DND-41 (cell line): Measurements from ENCODE around the gene MACROD2.

ENCODE experiments used
- ATAC-seq: fragments of 200-7000 bp; cut with Tn5 transposase; 3 replicates; pipeline ENCODE4 v1.9.1; 2021; ENCODE audit warnings: low read depth; ENCODE audit not compliant: insufficient read depth
- DNase-seq: peaks from one replicate; pipeline ENCODE4 v3.0.0-alpha.2; 2020
- H2AFZ ChIP-seq: 2 replicates; pipeline ENCODE4 v1.6.0; 2012; ENCODE audit warnings: low read depth, low read length
- H3K27ac ChIP-seq: 2 replicates; pipeline ENCODE4 v1.5.1; 2012; ENCODE audit warnings: low read length, inconsistent platforms
- H3K27me3 ChIP-seq: fragments of 200-600 bp; sonication (generic); 2 replicates; pipeline ENCODE4 v1.6.0; 2012; ENCODE audit warnings: low read length, mild to moderate bottlenecking, inconsistent platforms; ENCODE audit not compliant: insufficient read depth, poor library complexity
- H3K36me3 ChIP-seq: 2 replicates; pipeline ENCODE4 v1.5.1; 2012; ENCODE audit warnings: low read length, inconsistent platforms; ENCODE audit not compliant: insufficient read depth
- H3K4me1 ChIP-seq: 2 replicates; pipeline ENCODE4 v1.5.1; 2012; ENCODE audit warnings: mild to moderate bottlenecking, low read length; ENCODE audit not compliant: insufficient read depth
- H3K4me2 ChIP-seq: 2 replicates; pipeline ENCODE4 v1.6.0; 2012; ENCODE audit warnings: mild to moderate bottlenecking, moderate library complexity, low read length, inconsistent platforms; ENCODE audit not compliant: insufficient read depth
- H3K4me3 ChIP-seq, 2 experiments: fragments of 200-600 bp in 1 of 2; shearing (Covaris generic) in 1 of 2; 2 replicates each; pipeline ENCODE4 v1.5.1; 2012 to 2016; ENCODE audit warnings: inconsistent platforms in 2 of 2, low read length in 2 of 2, mild to moderate bottlenecking in 2 of 2, low read depth in 1 of 2, moderate library complexity in 1 of 2
- H3K79me2 ChIP-seq: 2 replicates; pipeline ENCODE4 v1.6.0; 2012; ENCODE audit warnings: low read length, inconsistent platforms; ENCODE audit not compliant: insufficient read depth
- H3K9ac ChIP-seq: 2 replicates; pipeline ENCODE4 v1.6.0; 2012; ENCODE audit warnings: low read depth, mild to moderate bottlenecking, inconsistent platforms, low read length, moderate library complexity
- H3K9me3 ChIP-seq: 2 replicates; pipeline ENCODE4 v1.5.1; 2012; ENCODE audit warnings: low read length, moderate library complexity, mild to moderate bottlenecking, inconsistent platforms; ENCODE audit not compliant: insufficient read depth, severe bottlenecking
- H4K20me1 ChIP-seq: 2 replicates; pipeline ENCODE4 v1.6.0; 2012; ENCODE audit warnings: low read length; ENCODE audit not compliant: insufficient read depth
- EZH2 ChIP-seq: IDR thresholded peaks from 3 replicates; pipeline ENCODE4 v1.6.1; 2012; ENCODE audit warnings: borderline replicate concordance, low read depth, mild to moderate bottlenecking, moderate library complexity, low read length, inconsistent platforms; ENCODE audit not compliant: severe bottlenecking
- TF ChIP-seq, protein P1 (sequence below): IDR thresholded peaks from 2 replicates; pipeline ENCODE4 v1.5.1; 2012; ENCODE audit warnings: borderline replicate concordance, low read length, moderate library complexity, mild to moderate bottlenecking; ENCODE audit not compliant: poor library complexity, severe bottlenecking; ENCODE audit errors: extremely low read depth

The MACROD2 gene

DNA sequence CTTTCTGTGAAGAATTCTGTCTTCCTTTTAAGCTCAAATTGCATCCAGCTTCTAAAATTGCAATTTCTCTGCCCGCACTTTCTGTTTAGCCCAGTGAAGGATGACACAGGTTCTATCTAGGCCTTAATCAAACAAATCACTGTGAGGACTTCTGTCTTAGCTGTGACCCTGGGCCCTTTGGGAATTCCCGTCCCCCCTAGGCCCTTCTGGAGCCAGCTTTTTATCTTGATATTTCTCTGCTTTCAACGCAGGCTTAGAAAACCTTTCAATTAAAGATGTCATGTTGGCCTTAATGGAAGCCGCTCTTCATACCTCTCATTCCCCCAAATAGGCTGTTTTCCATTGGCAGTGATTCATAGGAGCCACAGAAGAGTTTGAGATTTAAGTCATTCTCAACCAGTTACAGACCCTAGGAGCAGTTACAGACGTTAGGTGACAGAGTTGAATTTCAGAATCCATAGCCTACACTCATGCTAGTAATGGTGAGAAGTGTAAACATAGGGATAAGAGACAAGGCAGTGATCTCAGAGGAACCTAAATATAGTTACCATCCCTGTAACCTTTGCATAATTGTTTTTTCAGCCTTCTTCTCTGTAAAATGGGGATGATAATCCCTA lies 416.9 kb downstream of the MACROD2 start:
- Histone ChIP-seq H3K4me2 (no peak overlapping the region), H4K20me1 (no peaks in the 10 kb centered on the region), H3K79me2 (no peaks in the 10 kb centered on the region), H3K9me3 (no peaks in the 10 kb centered on the region), H3K4me3 (no peak overlapping the region), H3K9ac (no peak overlapping the region), H2AFZ (no peak overlapping the region), H3K4me1 (no peaks in the 10 kb centered on the region), H3K36me3 (no peaks in the 10 kb centered on the region), H3K27me3 (peaks cover 4% of the 10 kb centered on the region), H3K27ac (no peak overlapping the region)
- no peak for DNase-seq
- TF ChIP-seq EZH2, result no peak
- TF ChIP-seq, protein P1, sequence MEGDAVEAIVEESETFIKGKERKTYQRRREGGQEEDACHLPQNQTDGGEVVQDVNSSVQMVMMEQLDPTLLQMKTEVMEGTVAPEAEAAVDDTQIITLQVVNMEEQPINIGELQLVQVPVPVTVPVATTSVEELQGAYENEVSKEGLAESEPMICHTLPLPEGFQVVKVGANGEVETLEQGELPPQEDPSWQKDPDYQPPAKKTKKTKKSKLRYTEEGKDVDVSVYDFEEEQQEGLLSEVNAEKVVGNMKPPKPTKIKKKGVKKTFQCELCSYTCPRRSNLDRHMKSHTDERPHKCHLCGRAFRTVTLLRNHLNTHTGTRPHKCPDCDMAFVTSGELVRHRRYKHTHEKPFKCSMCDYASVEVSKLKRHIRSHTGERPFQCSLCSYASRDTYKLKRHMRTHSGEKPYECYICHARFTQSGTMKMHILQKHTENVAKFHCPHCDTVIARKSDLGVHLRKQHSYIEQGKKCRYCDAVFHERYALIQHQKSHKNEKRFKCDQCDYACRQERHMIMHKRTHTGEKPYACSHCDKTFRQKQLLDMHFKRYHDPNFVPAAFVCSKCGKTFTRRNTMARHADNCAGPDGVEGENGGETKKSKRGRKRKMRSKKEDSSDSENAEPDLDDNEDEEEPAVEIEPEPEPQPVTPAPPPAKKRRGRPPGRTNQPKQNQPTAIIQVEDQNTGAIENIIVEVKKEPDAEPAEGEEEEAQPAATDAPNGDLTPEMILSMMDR, result no peak
- no peak for ATAC-seq

DNA sequence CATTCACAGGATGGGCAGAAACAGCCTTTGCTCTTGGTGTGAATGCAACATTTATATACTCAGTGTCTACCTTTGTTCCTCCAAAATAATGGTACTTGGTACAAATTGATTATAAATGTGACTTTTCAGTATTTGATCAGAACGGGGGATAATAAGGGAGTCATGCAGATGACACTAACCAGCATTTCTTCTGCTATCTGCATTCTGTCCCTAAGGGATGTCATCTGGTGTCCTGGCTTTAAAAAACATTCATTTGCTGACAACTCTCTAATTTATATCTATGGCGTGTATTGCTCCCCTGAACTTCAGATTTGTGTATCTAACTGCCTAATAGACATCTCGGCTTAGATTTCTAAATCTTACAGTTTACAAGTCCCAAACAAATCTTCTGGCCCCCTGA lies 418.5 kb downstream of the MACROD2 start:
- Histone ChIP-seq H3K79me2 (no peaks in the 10 kb centered on the region), H2AFZ (no peak overlapping the region), H4K20me1 (no peaks in the 10 kb centered on the region), H3K4me2 (no peak overlapping the region), H3K27me3 (peaks cover 4% of the 10 kb centered on the region), H3K27ac (no peak overlapping the region), H3K9me3 (no peaks in the 10 kb centered on the region), H3K4me3 (no peak overlapping the region), H3K36me3 (no peaks in the 10 kb centered on the region), H3K9ac (no peak overlapping the region), H3K4me1 (no peaks in the 10 kb centered on the region)
- TF ChIP-seq EZH2, result no peak
- TF ChIP-seq, protein P1, result no peak
- no peak for ATAC-seq
- no peak for DNase-seq

DNA sequence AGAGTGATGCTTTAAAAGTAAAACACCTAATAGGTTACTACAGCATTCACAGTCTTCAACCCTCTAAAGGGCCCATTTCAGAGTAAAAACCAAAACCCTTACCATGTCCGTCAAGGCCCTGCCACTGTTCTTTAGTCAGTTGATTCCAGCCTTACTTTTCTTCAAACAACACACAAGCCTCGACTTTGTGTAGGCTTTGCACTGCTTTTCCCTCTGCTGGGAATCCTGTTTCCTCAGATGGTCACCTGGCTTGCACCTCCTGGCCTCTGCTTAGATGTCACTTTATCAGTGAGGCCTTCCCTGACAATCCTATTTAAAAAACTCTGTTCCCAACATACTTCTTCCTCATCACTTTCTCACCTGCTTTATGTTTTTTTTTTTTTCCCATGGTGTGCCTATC lies 419.2 kb downstream of the MACROD2 start:
- no peak overlapping the region for H3K4me2 ChIP-seq
- peaks cover 4% of the 10 kb centered on the region for H3K27me3 ChIP-seq
- ATAC-seq (no peak), DNase-seq (no peak)
- H3K9me3 ChIP-seq, result no peaks in the 10 kb centered on the region
- no peaks in the 10 kb centered on the region for H3K79me2 ChIP-seq
- no peak overlapping the region for H3K4me3 ChIP-seq
- no peak overlapping the region for H3K9ac ChIP-seq
- H3K4me1 ChIP-seq, result no peaks in the 10 kb centered on the region
- H3K27ac ChIP-seq, result no peak overlapping the region
- no peaks in the 10 kb centered on the region for H3K36me3 ChIP-seq
- no peak overlapping the region for H2AFZ ChIP-seq
- no peaks in the 10 kb centered on the region for H4K20me1 ChIP-seq
- no peak for TF ChIP-seq EZH2
- TF ChIP-seq, protein P1, result no peak
